Smooth muscle cell (in vitro differentiated cells): ENCODE data around the gene RIN2. TPM values are rescaled to one million over a fixed set of nuclear protein-coding genes. Genes with fewer than 3 reads are reported as not detected.

Experiments used
- DNase-seq: peaks from one replicate; lab custom pipeline; 2025; ENCODE audit not compliant: unreplicated experiment; lab: John Stamatoyannopoulos, UW
- H2AFZ ChIP-seq: fragments of 200-600 bp; sonication (generic); 2 replicates; pipeline ENCODE4 v1.6.0; 2016; ENCODE audit warnings: antibody characterized with exemption, low read depth, mild to moderate bottlenecking
- H3F3A ChIP-seq: fragments of 200-600 bp; sonication (generic); 2 replicates; pipeline ENCODE4 v1.6.0; 2017; ENCODE audit warnings: antibody characterized with exemption, low read depth
- H3K27ac ChIP-seq: fragments of 200-600 bp; sonication (generic); 2 replicates; pipeline ENCODE4 v1.5.1; 2016; ENCODE audit warnings: low read depth, mild to moderate bottlenecking
- H3K27me3 ChIP-seq: fragments of 200-600 bp; sonication (generic); 2 replicates; pipeline ENCODE4 v1.6.1; 2016; ENCODE audit warnings: low read depth, mild to moderate bottlenecking
- H3K36me3 ChIP-seq: fragments of 200-600 bp; sonication (generic); 2 replicates; pipeline ENCODE4 v1.5.1; 2016; ENCODE audit warnings: low read depth
- H3K4me1 ChIP-seq: fragments of 200-600 bp; sonication (generic); 2 replicates; pipeline ENCODE4 v1.5.1; 2016; ENCODE audit warnings: low read depth
- H3K4me2 ChIP-seq: fragments of 200-600 bp; sonication (generic); 2 replicates; pipeline ENCODE4 v1.6.0; 2016; ENCODE audit warnings: mild to moderate bottlenecking
- H3K4me3 ChIP-seq: fragments of 200-600 bp; sonication (generic); 2 replicates; pipeline ENCODE4 v1.5.1; 2016; ENCODE audit warnings: mild to moderate bottlenecking
- H3K79me2 ChIP-seq: fragments of 200-600 bp; sonication (generic); 2 replicates; pipeline ENCODE4 v1.6.0; 2016; ENCODE audit warnings: low read depth, mild to moderate bottlenecking
- H3K9ac ChIP-seq: fragments of 200-600 bp; sonication (generic); 2 replicates; pipeline ENCODE4 v1.6.0; 2016; ENCODE audit warnings: low read depth
- H3K9me3 ChIP-seq: fragments of 200-600 bp; sonication (generic); replicated peaks from 2 replicates; pipeline ENCODE4 v1.5.1; 2016; ENCODE audit warnings: low read depth
- H4K20me1 ChIP-seq: fragments of 200-600 bp; sonication (generic); 2 replicates; pipeline ENCODE4 v1.6.0; 2016; ENCODE audit warnings: low read depth
- CTCF ChIP-seq: fragments of 200-600 bp; sonication (generic); IDR thresholded peaks from 2 replicates; pipeline ENCODE4 v1.5.1; 2017; ENCODE audit warnings: borderline replicate concordance, mild to moderate bottlenecking, antibody characterized with exemption; ENCODE audit not compliant: insufficient read depth, poor library complexity, severe bottlenecking
- WGBS: methylation state at CpG from one replicate; pipeline ENCODE4 v1.1.7; 2016; ENCODE audit warnings: low lambda C conversion rate; 5-methylcytosine and 5-hydroxymethylcytosine counted together
- polyA plus RNA-seq: library from polyadenylated mRNA; unstranded; fragments of >200 nt; fragmentation: Nextera tagmentation; extraction: Ambion mirVana; gene quantifications from 2 replicates; pipeline ENCODE4 v1.2.1, GENCODE V29; 2016
- total RNA-seq: library from RNA; depleted of rRNA; stranded (reverse); fragments of >200 nt; gene quantifications from 2 replicates; pipeline ENCODE4 v1.2.3, GENCODE V29; 2014

The RIN2 gene
- total and polyA plus RNA-seq, 2 experiments from 2014 or later, result 16.0 to 26.9 TPM

- no peaks in the 10 kb centered on the region for H3K9me3 ChIP-seq
- H3K4me3 ChIP-seq, result no peak overlapping the region
- H3F3A ChIP-seq, result no peaks in the 10 kb centered on the region
- H3K79me2 ChIP-seq, result peaks cover 17% of the 10 kb centered on the region
- 56% methylated on average over 8 of the region's 8 CpGs for WGBS
- H3K9ac ChIP-seq, result no peak overlapping the region
- H2AFZ ChIP-seq, result no peak overlapping the region
- H3K27ac ChIP-seq, result no peak overlapping the region
- H3K36me3 ChIP-seq, result no peaks in the 10 kb centered on the region
- peaks cover 4% of the 10 kb centered on the region for H4K20me1 ChIP-seq
- DNase-seq, result no peak
- peaks cover 4% of the 10 kb centered on the region for H3K4me1 ChIP-seq
- no peaks in the 10 kb centered on the region for H3K27me3 ChIP-seq
- TF ChIP-seq CTCF, result no peak
- H3K4me2 ChIP-seq, result peak overlapping the region; percentile 8
These were observed 6.1 kb downstream of the RIN2 start for GRCh38 chr20:19764207-19764606.

- DNase-seq, result no peak
- no peaks in the 10 kb centered on the region for H3K4me1 ChIP-seq
- H3K4me2 ChIP-seq, result no peak overlapping the region
- peaks cover 4% of the 10 kb centered on the region for H4K20me1 ChIP-seq
- no peak overlapping the region for H3K27ac ChIP-seq
- H3F3A ChIP-seq, result no peaks in the 10 kb centered on the region
- H3K79me2 ChIP-seq, result peaks cover 17% of the 10 kb centered on the region
- no peak overlapping the region for H3K9ac ChIP-seq
- H2AFZ ChIP-seq, result no peak overlapping the region
- WGBS, result 96% methylated on average over 2 of the region's 2 CpGs
- no peaks in the 10 kb centered on the region for H3K36me3 ChIP-seq
- no peak for TF ChIP-seq CTCF
- H3K9me3 ChIP-seq, result no peaks in the 10 kb centered on the region
- H3K4me3 ChIP-seq, result no peak overlapping the region
- no peaks in the 10 kb centered on the region for H3K27me3 ChIP-seq
These were observed 7.2 kb downstream of the RIN2 start for GRCh38 chr20:19765266-19765665.

- Histone ChIP-seq H3K79me2 (peaks cover 17% of the 10 kb centered on the region), H3K27ac (no peak overlapping the region)
- 95% methylated on average over 4 of the region's 4 CpGs for WGBS
These were observed 7.9 kb downstream of the RIN2 start for GRCh38 chr20:19765913-19766312.

More at GRCh38 chr20:19765913-19766312, 7.9 kb downstream of the RIN2 start:
- TF ChIP-seq CTCF, result no peak
- Histone ChIP-seq H2AFZ (no peak overlapping the region), H3K4me1 (no peaks in the 10 kb centered on the region), H3K9ac (no peak overlapping the region), H3K4me2 (no peak overlapping the region), H3K27me3 (no peaks in the 10 kb centered on the region), H3F3A (no peaks in the 10 kb centered on the region), H4K20me1 (no peaks in the 10 kb centered on the region), H3K36me3 (no peaks in the 10 kb centered on the region), H3K9me3 (no peaks in the 10 kb centered on the region), H3K4me3 (no peak overlapping the region)
- DNase-seq, result no peak
